ENCODE data around the gene PRMT5. TPM values are rescaled to one million over a fixed set of nuclear protein-coding genes. Genes with fewer than 3 reads are reported as not detected.

PRMT5 gene
- total RNA-seq, 4 donors from 2014 or later = 26.5 to 41.6 (median 35.1) TPM

GRCh38 chr14:22893706-22894105 lies 35.5 kb downstream of the PRMT5 start:
- no peak for TF ChIP-seq CTCF (IDR thresholded peaks at IDR 0.05; ENCODE audit: low read depth)

GRCh38 chr14:22892488-22892887 lies 36.7 kb downstream of the PRMT5 start:
- no peak for TF ChIP-seq CTCF (IDR thresholded peaks at IDR 0.05; ENCODE audit: low read depth)

GRCh38 chr14:22890416-22890815 lies 38.8 kb downstream of the PRMT5 start:
- no peak for TF ChIP-seq CTCF (IDR thresholded peaks at IDR 0.05; ENCODE audit: low read depth)

GRCh38 chr14:22888662-22889061 lies 40.5 kb downstream of the PRMT5 start:
- TF ChIP-seq CTCF (IDR thresholded peaks at IDR 0.05; ENCODE audit: low read depth) = no peak

GRCh38 chr14:22887990-22888378 lies 41.2 kb downstream of the PRMT5 start:
- TF ChIP-seq CTCF (IDR thresholded peaks at IDR 0.05; ENCODE audit: low read depth) = no peak

- no peak for TF ChIP-seq CTCF (IDR thresholded peaks at IDR 0.05; ENCODE audit: low read depth)
These were observed 41.8 kb downstream of the PRMT5 start for GRCh38 chr14:22887260-22887989.

- no peak for TF ChIP-seq CTCF (IDR thresholded peaks at IDR 0.05; ENCODE audit: low read depth)
These were observed 42.5 kb downstream of the PRMT5 start for GRCh38 chr14:22886500-22887259.
